ENCODE data around the gene CRYAA.

DNA sequence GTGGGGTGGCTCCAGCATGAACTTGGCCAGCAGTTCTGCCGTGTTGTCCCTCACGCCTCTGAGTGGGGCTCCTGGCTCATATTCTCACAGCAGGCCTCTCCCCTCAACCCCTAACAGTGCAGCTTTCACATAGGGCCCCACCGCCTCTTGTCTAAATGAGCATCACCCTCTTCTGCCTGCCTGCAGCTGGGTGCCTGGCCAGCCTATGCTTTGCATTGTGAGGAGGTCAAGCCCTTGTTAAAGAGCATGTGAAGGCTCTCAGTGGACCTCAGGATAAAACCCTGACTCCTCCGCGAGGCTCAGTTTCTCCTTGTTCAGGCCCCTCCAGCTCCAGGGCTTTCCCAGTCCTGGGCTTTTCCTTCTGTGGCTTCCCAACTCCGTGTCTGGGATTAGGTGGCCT, 34.8 kb downstream of the CRYAA start:
- TF ChIP-seq, protein P1, sequence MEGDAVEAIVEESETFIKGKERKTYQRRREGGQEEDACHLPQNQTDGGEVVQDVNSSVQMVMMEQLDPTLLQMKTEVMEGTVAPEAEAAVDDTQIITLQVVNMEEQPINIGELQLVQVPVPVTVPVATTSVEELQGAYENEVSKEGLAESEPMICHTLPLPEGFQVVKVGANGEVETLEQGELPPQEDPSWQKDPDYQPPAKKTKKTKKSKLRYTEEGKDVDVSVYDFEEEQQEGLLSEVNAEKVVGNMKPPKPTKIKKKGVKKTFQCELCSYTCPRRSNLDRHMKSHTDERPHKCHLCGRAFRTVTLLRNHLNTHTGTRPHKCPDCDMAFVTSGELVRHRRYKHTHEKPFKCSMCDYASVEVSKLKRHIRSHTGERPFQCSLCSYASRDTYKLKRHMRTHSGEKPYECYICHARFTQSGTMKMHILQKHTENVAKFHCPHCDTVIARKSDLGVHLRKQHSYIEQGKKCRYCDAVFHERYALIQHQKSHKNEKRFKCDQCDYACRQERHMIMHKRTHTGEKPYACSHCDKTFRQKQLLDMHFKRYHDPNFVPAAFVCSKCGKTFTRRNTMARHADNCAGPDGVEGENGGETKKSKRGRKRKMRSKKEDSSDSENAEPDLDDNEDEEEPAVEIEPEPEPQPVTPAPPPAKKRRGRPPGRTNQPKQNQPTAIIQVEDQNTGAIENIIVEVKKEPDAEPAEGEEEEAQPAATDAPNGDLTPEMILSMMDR (IDR thresholded peaks at IDR 0.05): no peak
- TF ChIP-seq POLR2A (IDR thresholded peaks at IDR 0.05) (no peak), POLR2AphosphoS5 (IDR thresholded peaks at IDR 0.05) (no peak)

All from suprapubic skin (tissue), 4 donors.